ENCODE results near the gene HBE1.
"Not testable (repeated sequence)": the region's sequence is repeated elsewhere in the genome, so short reads cannot be mapped to it uniquely, and the experiment has no call there.

The HBE1 gene

DNA sequence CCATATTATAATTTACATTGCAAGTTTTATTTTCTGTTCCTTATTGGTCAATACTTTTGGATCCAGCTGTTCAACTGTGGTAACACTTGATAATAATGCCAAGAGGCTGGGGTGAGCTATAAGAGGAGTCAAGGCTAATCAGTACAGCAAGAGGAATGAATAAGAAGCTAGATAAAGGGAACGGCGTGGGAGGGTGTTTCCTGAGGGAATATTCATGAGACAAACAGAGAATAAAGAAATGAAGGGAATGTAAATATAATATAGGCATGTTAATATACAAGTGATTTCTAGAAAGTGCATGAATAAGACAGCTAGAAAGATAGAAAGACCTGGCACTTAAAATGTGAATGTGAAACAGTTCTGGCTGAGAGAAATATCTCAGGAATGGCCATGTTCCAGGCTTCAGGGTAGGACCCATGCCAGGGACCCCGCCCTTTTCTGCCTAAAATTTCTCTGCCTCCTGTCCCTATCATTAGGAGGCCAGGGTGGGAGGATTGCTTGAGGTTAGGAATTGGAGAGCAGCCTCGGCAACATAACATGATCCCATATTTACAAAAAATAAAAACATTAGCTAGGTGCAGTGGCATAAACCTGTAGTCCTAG is 28.1 kb upstream of the HBE1 start:
- H3K36me3 ChIP-seq (ENCODE audit: control insufficient read depth, insufficient read depth, low read length) = no peaks in the 10 kb centered on the region
- H3K9me3 ChIP-seq (ENCODE audit: control insufficient read depth, low read length) = no peaks in the 10 kb centered on the region
- H3K27ac ChIP-seq (ENCODE audit: insufficient read depth, low read depth, low read length, poor library complexity, severe bottlenecking) = no peak overlapping the region
- no peaks in the 10 kb centered on the region for H3K4me1 ChIP-seq (ENCODE audit: control insufficient read depth, insufficient read depth, low read length)
- H3K27me3 ChIP-seq (ENCODE audit: control insufficient read depth, insufficient read depth, low read length, poor library complexity, severe bottlenecking) = no peaks in the 10 kb centered on the region
- no peak overlapping the region for H3K4me3 ChIP-seq (ENCODE audit: insufficient read depth, low read depth, low read length)
- WGBS, 2 experiments = 83 to 87% methylated on average over 3 to 4 of the region's 4 CpGs

DNA sequence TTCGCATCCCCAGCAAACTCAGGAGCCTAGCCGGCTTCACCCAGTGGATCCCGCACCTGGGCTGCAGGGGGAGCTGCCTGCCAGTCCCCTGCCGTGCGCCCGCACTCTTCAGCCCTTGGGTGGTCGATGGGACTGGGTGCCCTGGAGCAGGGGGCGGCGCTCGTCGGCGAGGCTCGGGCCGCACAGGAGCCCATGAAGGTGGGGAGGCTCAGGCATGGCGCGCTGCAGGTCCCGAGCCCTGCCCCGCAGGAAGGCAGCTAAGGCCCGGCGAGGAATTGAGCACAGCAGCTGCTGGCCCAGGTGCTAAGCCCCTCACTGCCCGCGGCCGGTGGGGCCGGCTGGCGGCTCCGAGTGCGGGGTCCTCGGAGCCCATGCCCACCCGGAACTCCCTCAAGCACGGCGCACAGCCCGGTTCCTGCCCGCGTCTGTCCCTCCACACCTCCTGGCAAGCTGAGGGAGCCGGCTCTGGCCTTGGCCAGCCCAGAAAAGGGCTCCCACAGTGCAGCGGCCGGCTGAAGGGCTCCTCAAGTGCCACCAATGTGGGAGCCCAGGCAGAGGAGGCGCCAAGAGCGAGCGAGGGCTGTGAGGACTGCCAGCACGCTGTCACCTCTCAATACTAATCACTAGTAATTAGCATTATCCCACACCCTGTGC is 24.7 kb upstream of the HBE1 start:
- H3K27ac ChIP-seq (ENCODE audit: insufficient read depth, low read depth, low read length, poor library complexity, severe bottlenecking); H3K4me3 ChIP-seq (ENCODE audit: insufficient read depth, low read depth, low read length): not testable (repeated sequence)
- 95 to 96% methylated on average over 41 of the region's 41 CpGs for WGBS, 2 experiments

DNA sequence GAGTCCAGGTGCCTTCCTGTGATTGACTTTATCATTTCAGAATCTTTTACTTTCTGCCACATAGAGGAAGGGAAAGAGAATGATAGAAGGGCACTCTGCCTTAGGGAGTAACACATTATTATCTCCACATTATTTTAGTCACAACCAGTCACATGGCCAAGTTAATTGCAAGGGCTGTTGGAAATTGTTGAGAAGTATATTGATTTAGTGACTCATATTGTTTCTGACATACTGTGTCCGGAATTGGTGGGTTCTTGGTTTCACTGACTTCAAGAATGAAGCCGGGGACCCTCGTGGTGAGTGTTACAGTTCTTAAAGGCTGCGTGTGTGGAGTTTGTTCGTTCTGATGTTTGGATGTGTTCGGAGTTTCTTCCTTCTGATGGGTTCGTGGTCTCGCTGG is 23.3 kb upstream of the HBE1 start:
- 93 to 96% methylated on average over 8 of the region's 8 CpGs for WGBS, 2 experiments
- Histone ChIP-seq H3K4me3 (ENCODE audit: insufficient read depth, low read depth, low read length) (no peak overlapping the region), H3K9me3 (ENCODE audit: control insufficient read depth, low read length) (no peaks in the 10 kb centered on the region), H3K27ac (ENCODE audit: insufficient read depth, low read depth, low read length, poor library complexity, severe bottlenecking) (no peak overlapping the region), H3K36me3 (ENCODE audit: control insufficient read depth, insufficient read depth, low read length) (no peaks in the 10 kb centered on the region), H3K27me3 (ENCODE audit: control insufficient read depth, insufficient read depth, low read length, poor library complexity, severe bottlenecking) (no peaks in the 10 kb centered on the region), H3K4me1 (ENCODE audit: control insufficient read depth, insufficient read depth, low read length) (no peaks in the 10 kb centered on the region)

More for the DNA sequence above, 24.7 kb upstream of the HBE1 start:
- H3K9me3 ChIP-seq (ENCODE audit: control insufficient read depth, low read length); H3K36me3 ChIP-seq (ENCODE audit: control insufficient read depth, insufficient read depth, low read length); H3K27me3 ChIP-seq (ENCODE audit: control insufficient read depth, insufficient read depth, low read length, poor library complexity, severe bottlenecking); H3K4me1 ChIP-seq (ENCODE audit: control insufficient read depth, insufficient read depth, low read length): not testable (repeated sequence)

DNA sequence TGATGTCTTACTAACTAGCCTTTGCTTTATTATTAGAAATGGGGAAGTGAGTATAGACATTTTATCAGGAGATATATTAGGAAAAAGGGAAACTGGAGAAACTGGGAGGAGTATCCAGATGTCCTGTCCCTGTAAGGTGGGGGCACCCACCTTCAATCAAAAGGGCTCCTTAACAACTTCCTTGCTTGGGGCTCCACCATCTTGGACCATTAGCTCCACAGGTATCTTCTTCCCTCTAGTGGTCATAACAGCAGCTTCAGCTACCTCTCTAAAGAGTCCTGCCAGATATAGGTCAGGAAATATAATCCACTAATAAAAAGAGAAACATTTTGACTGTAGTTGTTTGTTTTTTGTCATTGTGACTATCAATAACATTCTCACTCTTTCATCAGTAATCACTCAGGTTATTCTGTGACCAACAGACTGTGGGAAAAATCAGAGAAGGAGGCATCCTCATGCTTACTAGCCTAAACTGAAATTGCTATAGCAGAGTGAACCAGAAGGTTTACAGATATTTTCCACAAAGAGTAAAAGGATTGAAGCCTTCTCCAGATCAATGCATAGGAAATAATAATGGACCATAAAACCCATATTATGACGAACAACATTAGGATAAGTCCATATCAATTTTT is 21.6 kb upstream of the HBE1 start:
- no peak overlapping the region for H3K27ac ChIP-seq (ENCODE audit: insufficient read depth, low read depth, low read length, poor library complexity, severe bottlenecking)
- H3K36me3 ChIP-seq (ENCODE audit: control insufficient read depth, insufficient read depth, low read length) = no peaks in the 10 kb centered on the region
- no peak overlapping the region for H3K4me3 ChIP-seq (ENCODE audit: insufficient read depth, low read depth, low read length)
- H3K4me1 ChIP-seq (ENCODE audit: control insufficient read depth, insufficient read depth, low read length) = no peaks in the 10 kb centered on the region
- H3K27me3 ChIP-seq (ENCODE audit: control insufficient read depth, insufficient read depth, low read length, poor library complexity, severe bottlenecking) = no peaks in the 10 kb centered on the region
- no peaks in the 10 kb centered on the region for H3K9me3 ChIP-seq (ENCODE audit: control insufficient read depth, low read length)
- 100% methylated on average over 1 of the region's 1 CpG; no CpG with 5 or more reads in 1 of the 2 experiments for WGBS, 2 experiments

DNA sequence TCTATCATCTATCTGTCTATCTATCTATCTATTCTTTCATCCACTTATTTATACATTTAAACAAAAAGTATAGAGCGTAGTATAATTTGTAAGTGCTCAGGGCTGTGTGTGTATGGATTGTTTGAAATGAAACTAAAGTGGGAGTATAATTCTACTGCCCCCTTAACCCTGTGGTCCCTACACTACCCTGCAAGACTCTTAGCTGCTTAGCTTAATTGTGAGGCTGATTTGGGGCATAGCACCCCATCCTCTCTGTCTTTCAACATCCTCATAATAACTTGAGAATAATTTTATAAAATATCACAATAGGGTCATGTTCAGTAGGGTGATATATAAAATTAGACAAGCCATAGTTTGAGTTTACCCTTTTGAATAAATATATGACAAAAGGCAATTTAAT is 20.4 kb upstream of the HBE1 start:
- no peaks in the 10 kb centered on the region for H3K9me3 ChIP-seq (ENCODE audit: control insufficient read depth, low read length)
- no peaks in the 10 kb centered on the region for H3K27me3 ChIP-seq (ENCODE audit: control insufficient read depth, insufficient read depth, low read length, poor library complexity, severe bottlenecking)
- no peak overlapping the region for H3K27ac ChIP-seq (ENCODE audit: insufficient read depth, low read depth, low read length, poor library complexity, severe bottlenecking)
- H3K4me1 ChIP-seq (ENCODE audit: control insufficient read depth, insufficient read depth, low read length) = no peaks in the 10 kb centered on the region
- no peaks in the 10 kb centered on the region for H3K36me3 ChIP-seq (ENCODE audit: control insufficient read depth, insufficient read depth, low read length)
- H3K4me3 ChIP-seq (ENCODE audit: insufficient read depth, low read depth, low read length) = no peak overlapping the region
- WGBS, 2 experiments = 100% methylated on average over 1 of the region's 1 CpG; no CpG with 5 or more reads in 1 of the 2 experiments

DNA sequence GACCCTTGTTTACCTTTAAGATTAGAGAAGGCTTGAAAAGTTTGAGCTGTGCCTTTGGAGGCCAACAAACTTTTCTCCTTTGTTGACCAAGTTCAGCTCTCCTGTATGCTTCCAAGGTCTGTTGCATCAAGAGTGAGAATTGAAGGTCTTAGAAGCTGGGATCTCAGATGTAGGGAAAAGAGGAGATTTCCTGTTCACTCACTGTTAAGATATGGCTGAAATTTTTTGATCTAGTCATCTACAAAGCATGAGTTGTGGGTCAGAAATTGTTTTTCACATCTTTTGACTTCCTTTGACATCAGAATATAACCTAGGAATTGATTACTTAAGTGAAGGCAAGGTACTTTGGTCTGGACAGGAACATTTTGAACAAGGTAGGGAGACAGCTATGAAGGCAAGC is 20.0 kb upstream of the HBE1 start:
- H3K27me3 ChIP-seq (ENCODE audit: control insufficient read depth, insufficient read depth, low read length, poor library complexity, severe bottlenecking) = no peaks in the 10 kb centered on the region
- no peaks in the 10 kb centered on the region for H3K36me3 ChIP-seq (ENCODE audit: control insufficient read depth, insufficient read depth, low read length)
- H3K4me3 ChIP-seq (ENCODE audit: insufficient read depth, low read depth, low read length) = no peak overlapping the region
- no peak overlapping the region for H3K27ac ChIP-seq (ENCODE audit: insufficient read depth, low read depth, low read length, poor library complexity, severe bottlenecking)
- no peaks in the 10 kb centered on the region for H3K4me1 ChIP-seq (ENCODE audit: control insufficient read depth, insufficient read depth, low read length)
- no peaks in the 10 kb centered on the region for H3K9me3 ChIP-seq (ENCODE audit: control insufficient read depth, low read length)

DNA sequence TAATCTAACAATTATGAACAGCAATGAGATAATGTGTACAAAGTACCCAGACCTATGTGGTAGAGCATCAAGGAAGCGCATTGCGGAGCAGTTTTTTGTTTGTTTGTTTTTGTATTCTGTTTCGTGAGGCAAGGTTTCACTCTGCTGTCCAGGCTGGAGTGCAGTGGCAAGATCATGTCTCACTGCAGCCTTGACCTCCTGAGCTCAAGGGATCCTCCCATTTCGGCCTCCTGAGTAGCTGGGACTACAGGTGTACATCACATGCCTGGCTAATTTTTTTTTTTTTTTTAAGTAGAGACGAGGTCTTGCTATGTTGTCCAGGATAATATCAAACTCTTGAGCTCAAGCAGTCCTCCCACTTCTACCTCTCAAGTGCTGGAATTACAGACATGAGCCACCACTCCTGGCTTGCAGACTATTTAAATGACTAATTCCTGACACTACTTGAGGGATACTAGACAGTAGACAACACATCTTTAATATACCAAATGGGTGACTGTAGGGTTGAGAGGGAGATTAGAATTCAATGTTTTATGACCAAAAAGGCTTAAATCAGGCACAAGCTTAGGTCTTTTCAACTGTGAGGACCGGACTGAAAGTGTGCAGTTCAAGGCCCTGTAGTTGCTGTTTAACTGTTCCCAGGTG is 19.3 kb upstream of the HBE1 start:
- Histone ChIP-seq H3K4me3 (ENCODE audit: insufficient read depth, low read depth, low read length) (no peak overlapping the region), H3K27me3 (ENCODE audit: control insufficient read depth, insufficient read depth, low read length, poor library complexity, severe bottlenecking) (no peaks in the 10 kb centered on the region), H3K36me3 (ENCODE audit: control insufficient read depth, insufficient read depth, low read length) (no peaks in the 10 kb centered on the region), H3K4me1 (ENCODE audit: control insufficient read depth, insufficient read depth, low read length) (no peaks in the 10 kb centered on the region), H3K27ac (ENCODE audit: insufficient read depth, low read depth, low read length, poor library complexity, severe bottlenecking) (no peak overlapping the region), H3K9me3 (ENCODE audit: control insufficient read depth, low read length) (no peaks in the 10 kb centered on the region)
- WGBS, 2 experiments = 94 to 95% methylated on average over 6 of the region's 6 CpGs

DNA sequence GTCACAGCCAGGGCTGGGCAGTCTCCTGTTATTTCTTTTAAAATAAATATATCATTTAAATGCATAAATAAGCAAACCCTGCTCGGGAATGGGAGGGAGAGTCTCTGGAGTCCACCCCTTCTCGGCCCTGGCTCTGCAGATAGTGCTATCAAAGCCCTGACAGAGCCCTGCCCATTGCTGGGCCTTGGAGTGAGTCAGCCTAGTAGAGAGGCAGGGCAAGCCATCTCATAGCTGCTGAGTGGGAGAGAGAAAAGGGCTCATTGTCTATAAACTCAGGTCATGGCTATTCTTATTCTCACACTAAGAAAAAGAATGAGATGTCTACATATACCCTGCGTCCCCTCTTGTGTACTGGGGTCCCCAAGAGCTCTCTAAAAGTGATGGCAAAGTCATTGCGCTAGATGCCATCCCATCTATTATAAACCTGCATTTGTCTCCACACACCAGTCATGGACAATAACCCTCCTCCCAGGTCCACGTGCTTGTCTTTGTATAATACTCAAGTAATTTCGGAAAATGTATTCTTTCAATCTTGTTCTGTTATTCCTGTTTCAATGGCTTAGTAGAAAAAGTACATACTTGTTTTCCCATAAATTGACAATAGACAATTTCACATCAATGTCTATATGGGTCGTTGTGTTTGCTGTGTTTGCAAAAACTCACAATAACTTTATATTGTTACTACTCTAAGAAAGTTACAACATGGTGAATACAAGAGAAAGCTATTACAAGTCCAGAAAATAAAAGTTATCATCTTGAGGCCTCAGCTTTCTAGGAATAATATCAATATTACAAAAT is 18.6 kb upstream of the HBE1 start:
- Histone ChIP-seq H3K27me3 (ENCODE audit: control insufficient read depth, insufficient read depth, low read length, poor library complexity, severe bottlenecking) (no peaks in the 10 kb centered on the region), H3K36me3 (ENCODE audit: control insufficient read depth, insufficient read depth, low read length) (no peaks in the 10 kb centered on the region), H3K4me3 (ENCODE audit: insufficient read depth, low read depth, low read length) (no peak overlapping the region), H3K27ac (ENCODE audit: insufficient read depth, low read depth, low read length, poor library complexity, severe bottlenecking) (no peak overlapping the region), H3K4me1 (ENCODE audit: control insufficient read depth, insufficient read depth, low read length) (no peaks in the 10 kb centered on the region), H3K9me3 (ENCODE audit: control insufficient read depth, low read length) (no peaks in the 10 kb centered on the region)
- WGBS, 2 experiments = 86 to 88% methylated on average over 6 to 7 of the region's 7 CpGs

DNA sequence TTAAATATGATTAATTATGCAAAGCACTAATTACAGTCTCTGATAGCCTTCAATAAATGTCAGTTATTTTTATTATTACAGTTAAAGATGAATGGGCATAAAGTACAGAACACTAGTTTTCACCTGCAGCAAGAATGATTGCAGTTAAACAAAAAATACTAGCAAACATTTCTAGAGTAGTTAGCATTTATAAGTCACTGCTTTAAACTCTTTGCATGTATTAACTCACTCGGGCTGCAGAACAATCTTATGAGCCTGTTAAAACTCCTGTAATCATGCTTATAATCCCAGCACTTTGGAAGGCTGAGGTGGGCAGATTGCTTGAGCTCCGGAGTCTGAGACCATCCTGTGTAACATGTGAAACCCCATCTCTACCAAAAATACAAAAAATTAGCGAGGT is 17.2 kb upstream of the HBE1 start:
- 89 to 92% methylated on average over 3 of the region's 3 CpGs for WGBS, 2 experiments
- H3K36me3 ChIP-seq (ENCODE audit: control insufficient read depth, insufficient read depth, low read length) = no peaks in the 10 kb centered on the region
- H3K4me1 ChIP-seq (ENCODE audit: control insufficient read depth, insufficient read depth, low read length) = no peaks in the 10 kb centered on the region
- no peak overlapping the region for H3K4me3 ChIP-seq (ENCODE audit: insufficient read depth, low read depth, low read length)
- no peaks in the 10 kb centered on the region for H3K27me3 ChIP-seq (ENCODE audit: control insufficient read depth, insufficient read depth, low read length, poor library complexity, severe bottlenecking)
- no peak overlapping the region for H3K27ac ChIP-seq (ENCODE audit: insufficient read depth, low read depth, low read length, poor library complexity, severe bottlenecking)
- H3K9me3 ChIP-seq (ENCODE audit: control insufficient read depth, low read length) = no peaks in the 10 kb centered on the region

DNA sequence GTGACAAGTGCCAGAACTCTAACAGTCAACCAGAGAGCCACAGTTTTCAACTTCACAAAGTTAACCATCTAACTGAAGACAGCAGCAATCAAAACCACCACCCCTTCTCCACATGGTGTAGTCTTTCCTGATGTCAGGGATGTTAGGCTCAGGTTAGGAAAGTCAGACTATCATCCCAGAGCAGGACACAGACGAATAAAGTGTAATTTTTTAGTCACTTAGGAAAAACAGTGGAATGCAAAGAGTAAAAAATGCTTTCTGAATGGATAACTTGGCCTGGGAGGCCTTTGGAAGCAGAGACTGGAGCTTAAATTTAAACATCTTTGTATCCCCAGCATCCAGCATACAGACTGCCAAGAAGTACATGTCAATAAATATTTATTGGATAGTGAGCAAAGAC is 16.6 kb upstream of the HBE1 start:
- Histone ChIP-seq H3K4me1 (ENCODE audit: control insufficient read depth, insufficient read depth, low read length) (no peaks in the 10 kb centered on the region), H3K4me3 (ENCODE audit: insufficient read depth, low read depth, low read length) (no peak overlapping the region), H3K27me3 (ENCODE audit: control insufficient read depth, insufficient read depth, low read length, poor library complexity, severe bottlenecking) (no peaks in the 10 kb centered on the region), H3K36me3 (ENCODE audit: control insufficient read depth, insufficient read depth, low read length) (no peaks in the 10 kb centered on the region), H3K9me3 (ENCODE audit: control insufficient read depth, low read length) (no peaks in the 10 kb centered on the region), H3K27ac (ENCODE audit: insufficient read depth, low read depth, low read length, poor library complexity, severe bottlenecking) (no peak overlapping the region)
- WGBS, 2 experiments = 90 to 95% methylated on average over 1 of the region's 1 CpG

Data from ectodermal cell (in vitro differentiated cells).